ENCODE measurements around the gene HOXA5.
A peak's percentile ranks its signal among the peaks of the same experiment; 100 is the strongest.

The HOXA5 gene

GRCh38 chr7:27159266-27160144 lies 16.0 kb upstream of the HOXA5 start:
- DNase-seq (ENCODE audit: low spot score in 2 of 2) = no peak
- no peak for ATAC-seq
- no peak overlapping the region for H3K27ac Mint-ChIP-seq
- H3K4me1 Mint-ChIP-seq = peaks cover 45% of the 10 kb centered on the region
- no peaks in the 10 kb centered on the region for H3K9me3 Mint-ChIP-seq
- H3K36me3 Mint-ChIP-seq = peaks cover 25% of the 10 kb centered on the region
- peak overlapping the region; percentile 70 for H3K4me3 Mint-ChIP-seq

- H3K27ac Mint-ChIP-seq = no peak overlapping the region
- H3K4me3 Mint-ChIP-seq = peak overlapping the region; percentile 39
- peaks cover 25% of the 10 kb centered on the region for H3K36me3 Mint-ChIP-seq
- H3K9me3 Mint-ChIP-seq = no peaks in the 10 kb centered on the region
- ATAC-seq = no peak
- no peak for DNase-seq (ENCODE audit: low spot score in 2 of 2)
- H3K4me1 Mint-ChIP-seq = peaks cover 41% of the 10 kb centered on the region
Measured at GRCh38 chr7:27158436-27159265, 15.2 kb upstream of the HOXA5 start.

- ATAC-seq (no peak), DNase-seq (ENCODE audit: low spot score in 2 of 2) (no peak)
- Mint-ChIP-seq H3K36me3 (peaks cover 25% of the 10 kb centered on the region), H3K4me1 (peaks cover 40% of the 10 kb centered on the region), H3K9me3 (no peaks in the 10 kb centered on the region), H3K27ac (no peak overlapping the region), H3K4me3 (peak overlapping the region; percentile 39)
Measured at GRCh38 chr7:27157702-27158431, 14.4 kb upstream of the HOXA5 start.

- Mint-ChIP-seq H3K9me3 (no peaks in the 10 kb centered on the region), H3K27ac (no peak overlapping the region), H3K4me3 (peak overlapping the region; percentile 73), H3K36me3 (peaks cover 25% of the 10 kb centered on the region), H3K4me1 (peaks cover 42% of the 10 kb centered on the region)
- DNase-seq (ENCODE audit: low spot score in 2 of 2) (no peak), ATAC-seq (no peak)
Measured at GRCh38 chr7:27156916-27157701, 13.6 kb upstream of the HOXA5 start.

- peaks cover 25% of the 10 kb centered on the region for H3K36me3 Mint-ChIP-seq
- ATAC-seq (no peak), DNase-seq (ENCODE audit: low spot score in 2 of 2) (peak in 1 of 2 donors; percentile 52)
- no peak within 1 kb of the TSS for H3K27ac Mint-ChIP-seq
- H3K4me1 Mint-ChIP-seq = peaks cover 48% of the 10 kb centered on the region
- H3K4me3 Mint-ChIP-seq = peak within 1 kb of the TSS; percentile 73
- no peaks in the 10 kb centered on the region for H3K9me3 Mint-ChIP-seq
Measured at GRCh38 chr7:27156508-27156898, 13.0 kb upstream of the HOXA5 start, which contains the start of gene HOXA7. HOXA7 (minus strand) TSS chr7:27156675; CDS start chr7:27156545, 130 bp downstream.

DNA sequence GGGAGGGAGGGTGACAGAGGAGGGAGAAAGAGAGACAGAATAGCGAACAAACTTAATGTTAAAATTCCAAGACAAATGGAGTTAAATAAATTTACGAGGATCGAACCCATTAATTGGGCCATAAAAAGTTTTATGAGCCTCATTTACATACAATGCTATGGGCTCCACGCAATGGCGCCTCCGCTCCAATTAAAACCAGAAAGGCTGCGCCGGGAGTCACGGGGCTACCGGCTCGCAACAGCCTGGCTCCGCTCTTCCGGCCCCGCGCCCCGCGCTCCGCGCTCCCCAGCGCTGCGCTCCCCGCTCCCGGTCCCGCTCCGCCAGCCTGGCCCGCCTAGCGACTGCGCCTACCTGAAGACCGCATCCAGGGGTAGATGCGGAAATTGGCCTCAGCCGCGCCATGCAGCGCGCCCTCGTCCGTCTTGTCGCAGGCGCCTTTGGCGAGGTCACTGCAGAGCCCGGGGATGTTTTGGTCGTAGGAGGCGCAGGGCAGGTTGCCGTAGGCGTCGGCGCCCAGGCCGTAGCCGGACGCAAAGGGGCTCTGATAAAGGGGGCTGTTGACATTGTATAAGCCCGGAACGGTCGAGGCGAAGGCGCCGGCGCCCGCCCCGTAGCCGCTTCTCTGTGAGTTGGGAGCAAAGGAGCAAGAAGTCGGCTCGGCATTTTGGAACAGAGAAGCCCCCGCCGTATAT lies 12.5 kb upstream of the HOXA5 start:
- Mint-ChIP-seq H3K36me3 (peaks cover 25% of the 10 kb centered on the region), H3K27ac (no peak overlapping the region), H3K4me1 (peaks cover 53% of the 10 kb centered on the region), H3K4me3 (peak overlapping the region; percentile 73), H3K9me3 (no peaks in the 10 kb centered on the region)
- ATAC-seq (no peak), DNase-seq (ENCODE audit: low spot score in 2 of 2) (peak in 1 of 2 donors; percentile 66)

- Mint-ChIP-seq H3K9me3 (no peaks in the 10 kb centered on the region), H3K27ac (peak overlapping the region; percentile 45), H3K4me1 (peaks cover 61% of the 10 kb centered on the region), H3K36me3 (peaks cover 25% of the 10 kb centered on the region), H3K4me3 (peak overlapping the region; percentile 73)
- peak in 1 of 2 donors; percentile 52 for DNase-seq (ENCODE audit: low spot score in 2 of 2)
- no peak for ATAC-seq
Measured at GRCh38 chr7:27154901-27155815, 11.7 kb upstream of the HOXA5 start.

- H3K27ac Mint-ChIP-seq = peak overlapping the region; percentile 45
- H3K4me1 Mint-ChIP-seq = peaks cover 56% of the 10 kb centered on the region
- H3K36me3 Mint-ChIP-seq = peaks cover 25% of the 10 kb centered on the region
- H3K4me3 Mint-ChIP-seq = peak overlapping the region; percentile 73
- no peak for ATAC-seq
- no peak for DNase-seq (ENCODE audit: low spot score in 2 of 2)
- H3K9me3 Mint-ChIP-seq = no peaks in the 10 kb centered on the region
Measured at GRCh38 chr7:27154369-27154768, 10.9 kb upstream of the HOXA5 start.

- Mint-ChIP-seq H3K27ac (no peak overlapping the region), H3K4me1 (peaks cover 56% of the 10 kb centered on the region), H3K4me3 (no peak overlapping the region), H3K9me3 (no peaks in the 10 kb centered on the region), H3K36me3 (peaks cover 25% of the 10 kb centered on the region)
- ATAC-seq = no peak
- DNase-seq (ENCODE audit: low spot score in 2 of 2) = no peak
Measured at GRCh38 chr7:27153526-27153925, 10.0 kb upstream of the HOXA5 start.

DNA sequence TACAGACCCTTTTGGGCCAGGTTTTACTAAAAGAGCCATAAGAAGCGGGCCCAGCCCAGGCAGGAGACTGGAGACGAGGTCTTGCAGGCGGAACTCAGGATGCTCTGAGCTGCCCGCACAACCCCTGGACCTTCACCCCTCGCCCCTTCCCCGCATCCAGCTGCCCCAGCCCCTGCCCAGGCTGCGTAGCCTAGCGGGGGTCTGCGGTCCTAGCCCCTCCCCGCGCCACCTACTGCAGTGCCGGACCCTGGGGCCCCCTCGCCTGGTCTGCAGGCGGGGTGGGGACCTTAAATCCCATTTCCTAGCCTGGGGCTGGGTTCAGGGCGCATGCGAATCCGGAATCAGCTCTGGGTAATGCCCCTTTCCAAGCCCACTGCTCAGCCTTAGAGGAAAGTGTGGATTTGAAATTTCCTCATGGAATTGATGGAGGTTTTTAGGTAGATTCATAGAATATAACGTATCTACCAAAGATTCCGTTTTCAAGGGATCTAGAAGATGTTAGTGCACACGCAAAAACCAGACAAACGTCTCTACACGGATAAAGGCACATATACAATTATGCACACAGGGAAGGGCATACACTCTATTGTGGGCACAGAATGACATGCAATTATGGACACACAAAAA lies 9.4 kb upstream of the HOXA5 start:
- H3K4me3 Mint-ChIP-seq = no peak overlapping the region
- DNase-seq (ENCODE audit: low spot score in 2 of 2) (no peak), ATAC-seq (no peak)
- H3K36me3 Mint-ChIP-seq = peaks cover 23% of the 10 kb centered on the region
- peaks cover 54% of the 10 kb centered on the region for H3K4me1 Mint-ChIP-seq
- H3K9me3 Mint-ChIP-seq = no peaks in the 10 kb centered on the region
- H3K27ac Mint-ChIP-seq = no peak overlapping the region

DNA sequence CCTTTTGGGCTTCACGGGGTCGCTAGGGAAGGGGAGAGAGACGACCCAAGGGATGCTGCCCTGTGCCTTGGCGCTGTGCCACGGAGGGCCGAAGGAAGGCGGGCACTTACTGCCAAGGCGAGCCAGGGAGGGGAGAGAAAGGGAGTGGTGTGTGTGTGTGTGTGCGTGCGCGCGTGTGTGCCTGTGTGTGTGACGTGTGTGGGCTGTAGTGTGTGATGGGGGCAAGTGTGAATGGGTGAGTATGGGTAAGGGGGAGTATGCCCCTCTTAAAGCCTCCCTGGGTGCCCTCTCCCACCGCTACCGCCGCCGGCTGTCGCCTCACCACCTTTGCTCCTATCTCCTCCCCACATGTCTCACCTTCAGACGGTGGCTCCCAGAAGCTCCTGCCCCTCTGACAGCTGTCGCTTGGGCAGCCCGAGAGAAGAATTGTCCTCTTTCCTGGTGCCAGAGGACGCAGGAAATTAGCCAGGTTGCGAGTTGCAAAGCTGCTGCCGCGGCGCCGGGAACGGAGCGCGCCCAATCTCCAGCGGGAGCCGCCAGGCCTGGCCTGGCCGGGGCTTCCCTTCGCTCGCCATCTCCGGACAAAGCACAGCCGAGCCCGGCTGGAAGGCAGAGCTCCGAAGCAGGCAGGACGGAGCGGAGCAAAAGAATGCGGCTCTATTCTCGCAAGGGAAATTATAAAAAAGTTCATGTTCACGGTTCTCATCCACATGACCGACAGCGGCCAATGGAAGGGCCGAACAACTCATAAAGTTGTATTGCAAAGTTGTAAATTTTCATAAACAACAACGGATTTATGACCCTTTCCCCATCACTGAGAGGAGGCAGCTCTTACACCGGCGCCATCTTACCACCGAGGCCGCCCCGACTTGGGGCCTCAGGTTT lies 8.7 kb upstream of the HOXA5 start, which contains the start of gene HOXA3:
TSS of gene HOXA3 (minus strand) at position 653 of the 885 bp plus-strand sequence. CDS start 41,943 bp downstream, outside the sequence.
- peak in 1 of 2 donors; percentile 54 for DNase-seq (ENCODE audit: low spot score in 2 of 2)
- H3K4me1 Mint-ChIP-seq = peaks cover 51% of the 10 kb centered on the region
- no peak for ATAC-seq

DNA sequence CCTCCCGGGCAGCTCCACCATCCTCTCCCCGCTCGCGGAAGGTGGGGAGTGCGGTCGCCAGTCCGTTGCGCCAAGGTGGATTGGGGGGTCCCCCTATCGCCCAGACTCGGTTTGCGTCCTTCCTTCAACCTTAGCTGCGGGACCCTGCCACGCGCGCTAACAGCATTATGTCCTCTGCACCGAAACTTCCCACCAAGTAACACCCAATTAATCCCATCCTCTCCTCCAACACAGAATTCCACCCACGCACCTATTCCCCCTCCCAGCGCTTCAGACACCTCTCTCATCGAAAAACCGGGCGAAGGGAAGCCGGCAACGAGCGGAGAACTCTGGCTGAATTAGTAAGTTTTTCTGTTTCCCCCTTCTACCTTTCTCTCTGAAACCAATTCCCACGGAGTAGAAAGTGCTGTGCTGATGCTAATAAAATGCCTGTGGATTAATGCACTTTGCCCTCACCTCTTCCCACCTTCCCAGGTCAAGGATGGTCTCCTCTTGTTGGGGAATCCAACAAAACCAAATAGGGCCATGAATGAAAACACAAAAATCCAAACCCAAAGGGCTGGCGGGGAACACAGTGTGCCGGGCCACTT lies 8.0 kb upstream of the HOXA5 start:
- Mint-ChIP-seq H3K4me3 (peak overlapping the region; percentile 77), H3K36me3 (peaks cover 12% of the 10 kb centered on the region), H3K4me1 (peaks cover 51% of the 10 kb centered on the region), H3K9me3 (no peaks in the 10 kb centered on the region), H3K27ac (no peak overlapping the region)
- no peak for ATAC-seq
- DNase-seq (ENCODE audit: low spot score in 2 of 2) = no peak

More for the DNA sequence above, 8.7 kb upstream of the HOXA5 start, which contains the start of gene HOXA3:
- Mint-ChIP-seq H3K4me3 (peak within 1 kb of the TSS; percentile 77), H3K27ac (no peak within 1 kb of the TSS), H3K36me3 (peaks cover 15% of the 10 kb centered on the region), H3K9me3 (no peaks in the 10 kb centered on the region)
